Measurements from ENCODE around the gene IDS.
"Not testable (repeated sequence)": the region's sequence is repeated elsewhere in the genome, so short reads cannot be mapped to it uniquely, and the experiment has no call there.

Gene IDS

GRCh38 chrX:149497054-149497453 lies 8.1 kb downstream of the IDS start:
- no peak for DNase-seq

GRCh38 chrX:149495573-149496071 lies 9.5 kb downstream of the IDS start:
- DNase-seq, result no peak

DNA sequence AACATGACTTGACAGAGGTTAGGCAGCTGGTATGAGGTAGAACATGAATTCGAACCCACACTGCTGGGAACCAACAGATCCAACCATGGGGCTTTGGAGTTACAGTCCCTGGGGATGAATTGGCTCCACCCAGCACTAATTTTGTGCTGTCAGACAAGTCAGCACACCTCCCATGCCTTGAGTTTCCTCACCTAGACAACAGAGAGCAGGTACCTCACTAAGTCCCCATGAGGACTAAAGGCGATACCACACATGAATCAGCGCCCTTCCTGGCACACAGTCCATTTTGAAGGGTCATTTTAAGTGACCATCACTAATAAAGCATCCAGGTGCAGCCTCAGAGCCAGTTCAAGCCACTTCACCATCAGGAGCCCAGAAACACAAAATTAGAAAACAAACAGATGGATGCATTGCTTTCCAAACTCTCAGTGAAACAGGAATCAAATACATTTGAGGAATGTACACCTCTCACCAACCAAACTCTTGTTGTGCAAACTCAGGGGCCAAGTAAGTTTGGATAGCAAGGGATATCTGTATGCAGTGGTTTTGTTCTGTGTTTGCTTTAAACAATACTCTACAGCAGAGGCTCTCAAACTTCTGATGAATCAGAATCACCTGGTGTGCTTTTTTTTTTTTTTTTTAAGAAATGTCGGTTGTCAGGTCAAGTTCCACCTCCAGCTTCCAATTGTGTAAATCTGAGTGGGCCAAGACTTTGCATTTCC lies 10.1 kb downstream of the IDS start:
- no peak for DNase-seq

DNA sequence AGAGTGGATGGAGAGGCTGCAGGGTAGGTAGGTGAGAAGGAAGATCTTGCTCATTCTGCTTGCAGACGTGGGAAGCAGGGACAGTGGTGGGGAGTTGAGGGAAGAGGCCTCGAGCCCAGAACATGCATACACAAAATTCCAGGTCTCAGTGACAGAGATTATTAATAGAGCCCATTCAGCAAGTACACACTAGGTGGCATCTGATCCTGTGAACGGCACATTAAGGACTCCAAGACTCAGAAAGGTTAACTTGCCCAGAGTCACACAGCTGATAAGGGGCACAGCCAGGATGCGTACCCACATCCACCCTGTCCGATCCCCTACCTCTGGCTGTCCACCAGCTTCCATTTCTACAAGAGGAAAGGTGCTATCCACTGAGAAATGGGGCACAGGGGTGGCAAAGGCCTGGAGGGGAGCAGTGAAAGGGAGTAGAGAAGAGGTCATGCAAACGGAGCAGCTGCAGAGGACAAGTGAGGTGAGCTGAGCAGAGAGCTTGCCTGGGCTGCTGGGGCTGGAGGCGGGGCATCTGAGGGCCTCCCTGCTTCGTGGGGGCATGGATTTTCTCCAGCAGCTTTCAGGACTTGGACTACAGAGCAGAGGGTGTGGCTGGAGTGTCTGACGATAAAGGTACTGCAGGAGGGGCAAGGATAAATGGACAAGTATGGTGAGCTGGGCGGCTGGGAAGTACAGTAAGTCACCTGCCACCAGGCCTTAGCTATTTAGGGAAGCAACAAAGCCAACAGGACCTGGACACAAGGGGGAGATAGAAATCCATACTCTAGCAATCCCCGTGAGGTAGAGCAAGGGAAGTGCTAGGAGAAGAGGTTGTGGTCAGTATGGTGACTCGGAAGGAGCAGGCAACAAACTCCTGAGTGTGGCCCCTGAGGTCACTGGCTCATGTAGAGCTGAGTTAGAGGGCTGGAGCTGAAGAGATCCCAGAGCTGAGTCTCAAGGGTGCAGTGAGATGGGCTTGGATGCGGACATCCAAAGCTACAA lies 11.2 kb downstream of the IDS start:
- DNase-seq, result no peak

DNA sequence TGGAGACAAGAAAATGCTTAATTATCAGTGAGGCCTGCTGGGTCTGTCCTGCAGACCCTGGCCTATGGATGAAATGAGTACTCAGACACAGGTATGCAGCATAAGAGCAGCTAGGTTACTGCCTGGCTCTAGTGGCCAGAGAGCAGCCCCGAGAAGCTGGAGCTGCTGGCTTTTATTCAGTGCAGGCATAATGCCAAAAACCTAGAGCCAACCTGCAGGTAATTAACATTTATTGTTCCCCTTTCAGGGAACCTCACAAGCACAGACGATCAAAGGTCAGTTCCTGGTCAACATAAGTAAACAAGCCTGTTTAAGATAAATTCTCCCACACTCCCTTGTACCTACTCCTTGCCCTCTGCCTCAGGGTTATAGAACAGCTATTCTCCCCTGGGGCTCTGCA lies 13.3 kb downstream of the IDS start:
- no peak for DNase-seq

DNA sequence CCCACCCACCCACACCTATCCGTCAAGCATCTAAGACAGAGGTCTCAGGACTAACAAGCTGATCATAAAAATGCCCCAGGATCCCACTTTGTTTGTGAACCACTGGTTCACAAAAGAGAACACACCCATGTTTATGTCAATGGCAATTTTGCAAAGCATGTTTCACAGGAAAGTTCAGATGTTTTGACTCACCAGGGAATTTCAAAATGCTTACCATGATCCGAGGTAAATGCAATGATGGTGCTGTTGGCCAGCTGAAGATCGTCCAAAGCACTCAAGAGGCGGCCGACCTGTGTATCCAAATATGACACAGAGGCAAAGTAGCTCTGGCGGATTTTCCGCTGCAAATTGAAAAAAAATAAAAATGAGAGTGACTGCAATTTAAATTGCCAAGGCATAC lies 15.0 kb downstream of the IDS start:
- DNase-seq, result no peak

DNA sequence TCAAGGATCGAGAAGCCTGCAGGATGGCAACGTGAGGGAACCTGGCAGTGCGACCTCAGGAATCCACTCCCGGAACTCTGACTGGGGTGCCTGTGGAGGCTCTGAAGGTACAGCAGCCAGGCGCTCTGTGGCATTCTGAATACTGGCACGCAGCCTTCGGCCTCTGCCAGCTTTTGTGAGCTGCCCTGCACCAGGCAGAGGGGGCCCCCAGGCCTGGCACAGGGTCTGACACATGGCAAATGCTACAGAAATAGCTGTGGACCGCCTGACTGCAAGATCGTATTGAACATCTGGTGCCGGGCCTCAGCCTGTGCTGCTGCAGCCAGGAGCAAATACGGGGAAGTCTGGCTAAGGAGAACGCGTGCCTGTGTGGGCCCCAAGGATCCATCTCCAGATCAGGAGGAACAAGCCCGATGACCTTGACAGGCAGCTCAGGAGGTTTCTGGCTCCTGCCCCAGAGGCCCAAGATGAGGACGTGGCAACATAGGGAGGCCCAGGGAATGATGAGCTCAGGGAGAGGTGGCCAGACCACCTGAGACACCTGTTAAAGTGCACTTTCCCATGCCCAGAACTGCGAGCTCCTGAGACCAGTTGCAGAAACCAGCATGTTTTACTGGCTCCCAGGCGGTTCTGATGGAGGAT lies 16.6 kb downstream of the IDS start:
- not testable (repeated sequence) for DNase-seq

DNA sequence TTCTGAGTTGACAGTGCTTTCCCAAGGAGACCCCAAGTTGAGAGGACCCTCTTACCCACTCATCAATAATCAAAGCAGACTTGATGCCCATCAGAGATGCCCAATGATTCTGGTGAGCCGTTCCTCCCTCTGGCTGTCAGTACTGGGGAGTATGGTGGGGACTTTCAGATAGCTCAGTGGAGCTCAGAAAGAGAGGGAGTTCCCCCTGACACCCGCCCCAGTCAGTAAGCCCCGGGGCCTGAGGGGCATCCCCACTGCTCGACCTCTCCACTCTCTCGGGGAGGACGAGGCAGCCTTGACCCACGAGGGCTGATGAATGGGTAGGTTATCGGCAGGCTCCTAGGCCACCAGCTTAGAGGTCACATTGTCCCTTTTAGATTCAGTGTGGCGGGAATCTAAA lies 17.1 kb downstream of the IDS start:
- DNase-seq, result not testable (repeated sequence)

DNA sequence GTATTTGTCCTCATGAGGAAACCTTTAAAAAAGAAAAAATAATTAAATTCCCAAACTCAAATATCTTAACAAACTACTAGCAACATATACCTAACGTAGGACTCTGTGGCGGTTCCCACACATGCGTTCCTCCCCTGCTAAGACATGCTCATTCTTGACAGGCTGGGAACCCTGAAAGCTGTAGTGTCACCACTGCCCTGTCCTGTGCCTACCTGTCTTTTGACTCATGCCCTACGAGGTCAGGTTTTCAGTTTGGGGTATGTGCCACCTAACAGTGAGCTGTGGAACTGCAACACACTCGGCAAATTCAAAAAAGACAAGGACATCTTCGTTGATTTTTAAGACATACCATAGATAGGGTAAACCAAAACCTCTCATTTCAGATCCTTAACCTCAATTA lies 17.8 kb downstream of the IDS start:
- DNase-seq, result no peak

DNA sequence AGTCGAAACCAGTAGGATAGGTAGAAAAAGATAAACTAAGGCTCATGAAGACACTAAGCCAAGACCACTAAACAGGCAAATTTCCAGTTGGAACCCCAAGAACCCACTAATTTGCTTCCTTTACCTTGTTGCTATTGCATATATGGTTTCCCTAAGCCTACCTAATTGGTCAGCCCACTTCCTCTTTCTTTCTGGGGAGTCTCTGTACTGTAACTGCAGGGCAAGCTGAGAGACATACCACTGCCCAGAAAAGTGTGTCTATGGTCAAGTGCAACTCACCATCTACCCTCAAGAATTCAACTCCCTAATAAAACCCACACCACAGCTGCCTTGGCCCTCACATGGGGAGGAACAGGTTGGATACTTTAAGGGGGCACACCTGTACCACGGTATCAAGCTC lies 28.6 kb downstream of the IDS start:
- no peak for DNase-seq

- DNase-seq, result no peak
Measured at GRCh38 chrX:149473966-149474365, 31.1 kb downstream of the IDS start.

GRCh38 chrX:149473092-149473491 lies 32.0 kb downstream of the IDS start:
- no peak for DNase-seq

DNA sequence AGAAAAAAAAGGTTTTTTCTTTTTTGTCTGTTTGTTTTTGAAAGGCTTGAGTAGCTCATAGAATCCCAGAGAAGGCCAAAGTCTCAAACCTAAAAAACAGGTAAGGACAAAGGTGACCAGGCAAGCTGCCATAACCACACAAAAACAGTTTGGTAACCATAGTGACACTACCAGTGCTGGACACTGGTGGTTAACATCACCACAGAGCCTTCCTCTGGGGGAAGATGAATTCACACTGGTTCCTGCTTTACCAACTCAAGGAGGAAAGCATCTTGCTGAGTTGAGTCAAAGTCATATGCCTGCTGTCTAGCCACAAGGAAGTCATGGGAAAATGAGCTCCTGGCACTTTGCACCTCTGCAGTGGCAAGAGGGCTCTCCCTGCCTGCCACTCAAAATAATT lies 32.5 kb downstream of the IDS start:
- no peak for DNase-seq

DNA sequence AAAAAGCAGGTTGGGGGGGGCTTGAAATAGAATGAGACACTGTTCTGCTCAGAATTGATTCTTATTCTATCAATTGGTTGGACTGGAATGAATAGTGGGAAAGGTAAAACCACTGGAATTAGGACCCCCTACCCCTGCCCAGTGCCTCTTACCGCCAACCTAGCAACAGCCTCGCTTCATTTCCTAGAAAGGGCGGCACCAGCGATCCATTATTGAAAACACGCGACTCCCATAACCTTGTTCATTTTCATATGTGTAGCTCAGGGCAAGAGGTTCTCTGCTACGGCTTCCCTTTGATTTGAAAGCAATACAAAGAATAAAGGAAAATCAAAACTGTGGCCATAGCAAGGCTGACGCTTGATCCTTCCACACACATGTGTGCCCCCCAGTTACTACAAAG lies 33.7 kb downstream of the IDS start:
- DNase-seq, result no peak

DNA sequence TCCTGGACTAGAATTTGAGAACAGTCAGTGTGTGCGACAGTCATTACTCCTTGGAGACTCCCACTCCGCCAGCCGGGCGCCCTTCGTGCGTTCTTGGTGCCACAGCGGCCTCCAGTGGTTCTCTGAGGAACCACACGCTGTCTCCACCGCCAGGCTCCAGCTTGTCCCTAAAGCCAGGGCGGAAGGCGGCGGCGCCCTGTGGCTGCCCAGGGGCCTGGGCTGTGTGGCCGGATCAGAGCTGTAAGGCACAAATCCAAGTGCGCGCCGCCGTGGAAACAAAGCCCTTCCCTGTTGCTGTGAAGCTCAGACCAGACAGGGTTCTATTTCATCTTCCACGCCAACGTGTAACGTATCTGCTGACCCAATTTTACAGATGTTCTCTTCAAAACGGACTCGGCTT lies 34.2 kb downstream of the IDS start:
- DNase-seq, result peak; percentile 18

GRCh38 chrX:149469406-149469805 lies 35.7 kb downstream of the IDS start:
- no peak for DNase-seq

DNA sequence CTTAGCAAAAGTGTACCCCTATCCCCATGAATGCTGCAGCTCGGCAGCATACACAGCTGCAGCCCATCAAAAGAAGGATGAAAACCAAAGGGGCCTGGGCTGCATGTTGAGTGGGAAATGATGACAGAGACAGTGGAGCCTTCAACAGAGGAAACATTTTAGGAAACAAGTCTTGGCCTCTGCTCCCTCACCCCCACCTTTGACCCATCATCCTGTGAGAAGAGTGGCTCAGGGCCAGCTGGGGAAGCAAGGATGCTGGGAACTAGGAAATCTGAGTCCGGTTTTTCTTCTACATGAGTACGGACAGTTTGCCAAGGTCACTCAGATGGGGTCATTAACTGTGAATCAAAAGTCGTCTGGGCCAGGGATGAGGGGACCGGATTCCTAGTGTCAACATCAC lies 37.2 kb downstream of the IDS start:
- DNase-seq, result no peak

GRCh38 chrX:149467461-149467860 lies 37.6 kb downstream of the IDS start:
- no peak for DNase-seq

DNA sequence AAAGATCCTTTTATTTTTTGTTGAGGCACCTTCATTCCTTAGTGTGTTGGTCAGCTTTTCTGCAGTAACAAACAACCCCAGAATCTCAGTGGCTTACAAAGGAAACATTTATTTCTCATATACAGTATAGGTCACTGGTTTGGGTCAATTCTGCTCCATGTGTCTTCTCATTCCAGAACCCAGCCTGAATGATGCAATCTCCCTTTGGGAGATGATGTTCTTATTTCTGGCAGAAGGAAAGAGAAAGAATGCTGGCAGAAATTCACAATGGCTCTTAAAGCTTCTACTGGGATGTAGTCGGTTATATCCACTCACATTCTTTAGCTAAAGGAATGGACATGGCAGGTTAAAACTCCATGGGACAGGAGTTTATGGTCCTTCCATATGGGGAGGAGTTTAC lies 42.3 kb downstream of the IDS start:
- no peak for DNase-seq

- DNase-seq, result peak; percentile 28
Measured at GRCh38 chrX:149461746-149462145, 43.4 kb downstream of the IDS start.

GRCh38 chrX:149458586-149458985 lies 46.5 kb downstream of the IDS start:
- DNase-seq, result peak; percentile 47

DNA sequence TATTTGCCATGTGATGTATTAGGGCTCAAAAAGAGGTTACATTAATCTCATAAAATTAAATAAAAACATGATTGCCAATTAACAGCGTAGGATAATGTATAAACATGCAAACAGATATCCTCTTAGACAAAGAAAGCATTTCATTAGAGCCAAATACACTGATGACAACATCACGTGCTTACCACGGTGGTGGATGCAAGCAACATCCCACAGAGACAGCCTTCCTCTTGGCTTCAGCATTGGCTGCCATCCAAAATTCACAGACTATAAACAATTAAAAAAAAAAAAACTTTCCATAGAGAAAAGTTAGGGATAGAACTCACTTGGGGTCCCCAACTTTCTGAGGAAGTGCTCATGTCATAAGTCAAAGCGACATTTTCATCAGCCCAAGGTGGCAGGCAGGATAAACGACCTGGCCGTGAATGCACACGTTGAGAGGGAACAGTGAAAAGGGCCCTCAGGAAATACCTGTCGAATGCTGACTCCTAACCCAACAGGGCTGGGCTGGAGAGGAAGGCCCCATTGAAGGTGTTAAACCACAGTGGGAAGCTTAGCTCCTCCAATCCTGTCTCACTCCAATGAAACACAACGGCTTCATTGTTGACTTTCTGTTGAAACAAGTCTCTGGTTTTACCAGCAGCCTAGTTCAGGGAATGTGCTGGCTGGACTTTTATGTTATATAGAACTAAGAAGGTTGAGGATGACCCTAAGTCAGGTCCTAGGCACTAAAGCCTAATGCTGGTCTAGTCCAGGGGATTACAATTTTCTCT lies 48.4 kb downstream of the IDS start:
- no peak for DNase-seq

GRCh38 chrX:149455934-149456333 lies 49.2 kb downstream of the IDS start:
- no peak for DNase-seq
